H9 (cell line): Measurements from ENCODE around the gene SPESP1. TPM values are rescaled to one million over a fixed set of nuclear protein-coding genes. Genes with fewer than 3 reads are reported as not detected.

Experiments used
- DNase-seq: peaks from one replicate; pipeline ENCODE4 v3.0.0-alpha.2; 2017
- H2AFZ ChIP-seq: one replicate; pipeline ENCODE4 v1.6.1; 2013; ENCODE audit warnings: mild to moderate bottlenecking, low read length, control low read depth, moderate library complexity
- H2AK5ac ChIP-seq: 2 replicates; pipeline ENCODE4 v1.6.1; 2013; ENCODE audit warnings: low read length, control low read depth, mixed read lengths; ENCODE audit not compliant: insufficient read length
- H2BK120ac ChIP-seq: one replicate; pipeline ENCODE4 v1.6.1; 2013; ENCODE audit warnings: low read depth, mild to moderate bottlenecking, low read length, control low read depth, inconsistent platforms; ENCODE audit not compliant: poor library complexity, severe bottlenecking
- H2BK12ac ChIP-seq: 2 replicates; pipeline ENCODE4 v1.6.1; 2013; ENCODE audit warnings: low read length, control low read depth, mixed read lengths, low read depth; ENCODE audit not compliant: insufficient read length
- H2BK15ac ChIP-seq: 2 replicates; pipeline ENCODE4 v1.6.1; 2013; ENCODE audit warnings: low read depth, low read length, control low read depth
- H2BK20ac ChIP-seq: one replicate; pipeline ENCODE4 v1.6.1; 2013; ENCODE audit warnings: low read depth, mild to moderate bottlenecking, low read length, control low read depth, inconsistent platforms; ENCODE audit not compliant: poor library complexity, severe bottlenecking
- H2BK5ac ChIP-seq: 2 replicates; pipeline ENCODE4 v1.6.1; 2013; ENCODE audit warnings: low read length, control low read depth, mixed read lengths; ENCODE audit not compliant: insufficient read length
- H3K14ac ChIP-seq: 2 replicates; pipeline ENCODE4 v1.6.1; 2013; ENCODE audit warnings: low read length, control low read depth; ENCODE audit not compliant: insufficient read depth
- H3K18ac ChIP-seq: 2 replicates; pipeline ENCODE4 v1.6.1; 2013; ENCODE audit warnings: low read depth, mild to moderate bottlenecking, mixed read lengths, low read length, control low read depth; ENCODE audit not compliant: insufficient read length
- H3K23ac ChIP-seq: 2 replicates; pipeline ENCODE4 v1.6.1; 2013; ENCODE audit warnings: low read length, control low read depth, mixed read lengths, low read depth; ENCODE audit not compliant: insufficient read length
- H3K23me2 ChIP-seq: 2 replicates; pipeline ENCODE4 v1.6.1; 2013; ENCODE audit warnings: low read depth, mild to moderate bottlenecking, mixed read lengths, low read length, control low read depth; ENCODE audit not compliant: insufficient read length, poor library complexity, severe bottlenecking
- H3K27ac ChIP-seq: 2 replicates; pipeline ENCODE4 v1.5.1; 2013; ENCODE audit warnings: low read length, control low read depth, mixed read lengths, low read depth; ENCODE audit not compliant: insufficient read length
- H3K27me3 ChIP-seq: 2 replicates; pipeline ENCODE4 v1.6.1; 2013; ENCODE audit warnings: low read length, control low read depth, inconsistent platforms; ENCODE audit not compliant: insufficient read depth
- H3K4ac ChIP-seq: 2 replicates; pipeline ENCODE4 v1.6.1; 2013; ENCODE audit warnings: low read depth, mild to moderate bottlenecking, control low read depth, inconsistent platforms, low read length, moderate library complexity
- H3K4me1 ChIP-seq: 2 replicates; pipeline ENCODE4 v1.6.1; 2013; ENCODE audit warnings: low read length, control low read depth, inconsistent platforms; ENCODE audit not compliant: insufficient read depth
- H3K4me2 ChIP-seq: 2 replicates; pipeline ENCODE4 v1.6.1; 2013; ENCODE audit warnings: low read length, control low read depth, mixed read lengths; ENCODE audit not compliant: insufficient read length, insufficient read depth
- H3K56ac ChIP-seq: 2 replicates; pipeline ENCODE4 v1.6.1; 2013; ENCODE audit warnings: low read depth, mild to moderate bottlenecking, mixed read lengths, low read length, control low read depth; ENCODE audit not compliant: insufficient read length
- H3K79me1 ChIP-seq: 2 replicates; pipeline ENCODE4 v1.6.1; 2013; ENCODE audit warnings: low read depth, mild to moderate bottlenecking, moderate library complexity, low read length, control low read depth, inconsistent platforms; ENCODE audit not compliant: insufficient read depth, poor library complexity, severe bottlenecking
- H3K79me2 ChIP-seq: 2 replicates; pipeline ENCODE4 v1.6.1; 2013; ENCODE audit warnings: low read length, control low read depth, inconsistent platforms; ENCODE audit not compliant: insufficient read depth
- H3K9ac ChIP-seq: 2 replicates; pipeline ENCODE4 v1.6.1; 2013; ENCODE audit warnings: low read length, control low read depth, mixed read lengths; ENCODE audit not compliant: insufficient read length; ENCODE audit errors: extremely low read depth
- H3K9me3 ChIP-seq: one replicate; pipeline ENCODE4 v1.6.1; 2013; ENCODE audit warnings: low read depth, low read length, inconsistent platforms; ENCODE audit not compliant: control insufficient read depth
- H3T11ph ChIP-seq: one replicate; pipeline ENCODE4 v1.6.1; 2013; ENCODE audit warnings: mild to moderate bottlenecking, low read length, control low read depth, inconsistent platforms
- H4K20me1 ChIP-seq: one replicate; pipeline ENCODE4 v1.6.1; 2013; ENCODE audit not compliant: control insufficient read depth, insufficient read length, insufficient read depth
- H4K5ac ChIP-seq: 2 replicates; pipeline ENCODE4 v1.6.1; 2013; ENCODE audit warnings: low read depth, mild to moderate bottlenecking, mixed read lengths, low read length, control low read depth; ENCODE audit not compliant: insufficient read length
- H4K8ac ChIP-seq: replicated peaks from 2 replicates; pipeline ENCODE4 v1.6.1; 2013; ENCODE audit warnings: low read length, control low read depth, mixed read lengths, low read depth; ENCODE audit not compliant: insufficient read length
- H4K91ac ChIP-seq: 2 replicates; pipeline ENCODE4 v1.6.1; 2013; ENCODE audit warnings: low read depth, mild to moderate bottlenecking, moderate library complexity, mixed read lengths, low read length, control low read depth; ENCODE audit not compliant: insufficient read length
- H3K27ac Mint-ChIP-seq, 3 experiments: 2 replicates in 2 of 3; 3 replicates in 1 of 3; pipeline ENCODE4 v1.8.0; 2020 to 2021; ENCODE audit warnings: mixed read lengths in 3 of 3, mild to moderate bottlenecking in 1 of 3, moderate library complexity in 1 of 3
- H3K27me3 Mint-ChIP-seq: 2 replicates; pipeline ENCODE4 v1.8.0; 2021; ENCODE audit warnings: low read depth, mild to moderate bottlenecking, moderate library complexity, mixed read lengths
- H3K36me3 Mint-ChIP-seq, 3 experiments: 2 replicates in 2 of 3; 3 replicates in 1 of 3; pipeline ENCODE4 v1.8.0; 2020 to 2021; ENCODE audit warnings: low read depth in 3 of 3, mixed read lengths in 3 of 3; ENCODE audit not compliant: insufficient read depth in 1 of 3
- H3K4me1 Mint-ChIP-seq, 2 experiments: 2 replicates each; pipeline ENCODE4 v1.8.0; 2020; ENCODE audit warnings: mixed read lengths in 2 of 2
- H3K4me3 Mint-ChIP-seq, 2 experiments: 2 replicates in 1 of 2; 3 replicates in 1 of 2; pipeline ENCODE4 v1.8.0; 2020 to 2021; ENCODE audit warnings: mild to moderate bottlenecking in 2 of 2, mixed read lengths in 2 of 2, moderate library complexity in 1 of 2
- H3K9me3 Mint-ChIP-seq, 2 experiments: 2 replicates in 1 of 2; 3 replicates in 1 of 2; pipeline ENCODE4 v1.8.0; 2020; ENCODE audit warnings: mild to moderate bottlenecking in 2 of 2, mixed read lengths in 2 of 2, moderate library complexity in 1 of 2
- WGBS: extraction: QIAGEN DNeasy Blood & Tissue Kit; methylation state at CpG from one replicate; pipeline ENCODE4 v1.1.7; 2013; ENCODE audit warnings: missing lambda C conversion rate, low lambda C conversion rate, mixed read lengths; ENCODE audit not compliant: insufficient read length; ENCODE audit errors: extremely low coverage; 5-methylcytosine and 5-hydroxymethylcytosine counted together
- total RNA-seq: library from RNA; stranded (reverse); gene quantifications from 2 replicates; pipeline ENCODE4 v1.2.1, GENCODE V29; 2021
- TF ChIP-seq, protein P1 (sequence below): fragments of 200-600 bp; sonication (generic); conservative IDR thresholded peaks from 3 replicates; pipeline ENCODE4 v1.8.0; 2021; ENCODE audit warnings: antibody characterized with exemption, mild to moderate bottlenecking

SPESP1 gene
- total RNA-seq, 1 experiment from 2014 or later = not detected

DNA sequence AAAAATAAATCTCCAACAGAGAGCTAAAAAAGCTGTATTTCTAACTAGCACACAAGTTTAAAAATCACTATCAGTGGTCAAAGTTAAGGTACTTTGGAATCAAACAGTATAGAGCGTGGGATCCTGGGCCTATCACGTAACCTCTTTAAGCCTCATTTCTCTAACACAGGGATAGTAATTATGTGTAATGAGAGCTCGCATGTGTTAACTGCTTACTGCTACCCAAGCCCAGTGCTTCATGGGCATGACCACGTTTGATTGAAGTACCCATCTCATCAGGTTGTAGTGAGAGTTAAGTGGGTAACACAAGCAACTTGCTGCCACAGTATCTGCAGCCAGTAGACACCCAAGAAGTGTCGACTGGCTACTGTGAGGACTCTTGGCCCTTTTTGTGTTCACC, 56.0 kb downstream of the SPESP1 start:
- H4K8ac ChIP-seq = no peak overlapping the region
- TF ChIP-seq, protein P1, sequence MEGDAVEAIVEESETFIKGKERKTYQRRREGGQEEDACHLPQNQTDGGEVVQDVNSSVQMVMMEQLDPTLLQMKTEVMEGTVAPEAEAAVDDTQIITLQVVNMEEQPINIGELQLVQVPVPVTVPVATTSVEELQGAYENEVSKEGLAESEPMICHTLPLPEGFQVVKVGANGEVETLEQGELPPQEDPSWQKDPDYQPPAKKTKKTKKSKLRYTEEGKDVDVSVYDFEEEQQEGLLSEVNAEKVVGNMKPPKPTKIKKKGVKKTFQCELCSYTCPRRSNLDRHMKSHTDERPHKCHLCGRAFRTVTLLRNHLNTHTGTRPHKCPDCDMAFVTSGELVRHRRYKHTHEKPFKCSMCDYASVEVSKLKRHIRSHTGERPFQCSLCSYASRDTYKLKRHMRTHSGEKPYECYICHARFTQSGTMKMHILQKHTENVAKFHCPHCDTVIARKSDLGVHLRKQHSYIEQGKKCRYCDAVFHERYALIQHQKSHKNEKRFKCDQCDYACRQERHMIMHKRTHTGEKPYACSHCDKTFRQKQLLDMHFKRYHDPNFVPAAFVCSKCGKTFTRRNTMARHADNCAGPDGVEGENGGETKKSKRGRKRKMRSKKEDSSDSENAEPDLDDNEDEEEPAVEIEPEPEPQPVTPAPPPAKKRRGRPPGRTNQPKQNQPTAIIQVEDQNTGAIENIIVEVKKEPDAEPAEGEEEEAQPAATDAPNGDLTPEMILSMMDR = no peak
- H3K4me3 Mint-ChIP-seq = no peak overlapping the region
- H2BK20ac ChIP-seq = no peak overlapping the region
- no peak overlapping the region for H3K23ac ChIP-seq
- no peak overlapping the region for H3K9ac ChIP-seq
- H3K56ac ChIP-seq = no peak overlapping the region
- no peak overlapping the region for H3T11ph ChIP-seq
- no peak overlapping the region for H4K5ac ChIP-seq
- no peaks in the 10 kb centered on the region for H3K27me3 ChIP-seq
- H3K9me3 ChIP-seq = no peaks in the 10 kb centered on the region
- H3K4ac ChIP-seq = no peak overlapping the region
- no peak overlapping the region for H2BK12ac ChIP-seq
- H3K23me2 ChIP-seq = no peaks in the 10 kb centered on the region
- H3K4me1 Mint-ChIP-seq = peaks cover 18 to 19% of the 10 kb centered on the region in 2 experiments
- no peak overlapping the region for H2BK120ac ChIP-seq
- H3K18ac ChIP-seq = no peak overlapping the region
- H3K27me3 Mint-ChIP-seq = peaks cover 34% of the 10 kb centered on the region
- no peak overlapping the region for H2AFZ ChIP-seq
- H3K79me1 ChIP-seq = no peaks in the 10 kb centered on the region
- DNase-seq = no peak
- H2BK15ac ChIP-seq = no peak overlapping the region
- H4K91ac ChIP-seq = no peak overlapping the region
- H3K79me2 ChIP-seq = no peaks in the 10 kb centered on the region
- no peaks in the 10 kb centered on the region for H4K20me1 ChIP-seq
- no peak overlapping the region for H3K27ac Mint-ChIP-seq
- H3K4me1 ChIP-seq = peaks cover 2% of the 10 kb centered on the region; the same call in 1 of the 2 replicates
- H3K4me2 ChIP-seq = no peak overlapping the region
- H3K36me3 Mint-ChIP-seq = peaks cover 7 to 24% (median 12%) of the 10 kb centered on the region in 3 experiments
- H2AK5ac ChIP-seq = no peak overlapping the region
- WGBS = no CpG with 5 or more reads among the region's 5 CpGs
- no peak overlapping the region for H2BK5ac ChIP-seq
- H3K14ac ChIP-seq = no peak overlapping the region
- H3K9me3 Mint-ChIP-seq = peaks cover 15 to 21% of the 10 kb centered on the region in 2 experiments
- no peak overlapping the region for H3K27ac ChIP-seq
